ENCODE results near the gene OASL. TPM values are rescaled to one million over a fixed set of nuclear protein-coding genes. Genes with fewer than 3 reads are reported as not detected.

OASL gene
- polyA plus RNA-seq (2011; rRNA removed): 0.05 TPM in 2 replicates
- 0.14 TPM in 1 of 2 replicates, not detected in the other for polyA minus RNA-seq (2011; rRNA and poly(A)+ RNA removed)

DNA sequence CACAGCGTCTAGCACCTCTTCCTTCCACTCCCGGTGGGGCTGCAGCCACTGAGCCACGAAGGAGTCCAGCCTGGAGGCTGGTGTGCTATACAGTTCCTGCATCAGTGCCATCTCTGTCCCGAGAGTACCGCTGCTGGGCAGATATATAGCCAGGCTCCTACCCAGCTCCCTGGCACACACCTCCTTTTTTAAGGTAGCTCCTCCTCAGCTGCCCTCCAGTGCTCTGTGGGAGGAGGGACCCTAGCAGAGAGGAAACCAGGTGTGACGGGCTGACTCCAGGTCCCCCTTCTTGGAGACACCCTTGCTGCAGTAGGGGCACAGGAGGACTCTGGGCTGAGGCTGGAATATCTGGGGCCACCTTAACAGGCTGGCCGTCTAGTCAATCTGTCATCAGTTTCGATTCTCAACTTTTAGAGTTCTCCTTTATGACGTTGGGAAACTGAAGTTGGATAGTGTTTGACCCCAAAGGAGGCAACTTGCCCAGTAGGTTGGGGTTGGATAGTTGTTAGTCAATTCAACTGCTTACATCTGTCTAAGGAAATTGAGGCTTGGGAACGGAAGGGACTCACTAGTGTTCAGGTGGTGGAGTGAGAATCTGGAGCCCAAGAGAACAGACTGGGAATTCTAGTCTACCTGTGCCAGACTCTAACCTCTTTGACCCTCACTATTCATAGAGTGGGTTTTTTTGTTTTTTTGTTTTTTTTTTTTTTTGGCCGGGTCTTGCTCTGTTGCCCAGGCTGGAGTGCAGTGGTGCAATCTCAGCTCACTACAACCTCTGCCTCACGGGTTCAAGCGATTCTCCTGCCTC, at the start of gene OASL:
OASL (minus strand) TSS at position 386 of the 808 bp plus-strand sequence; CDS start at position 111, 275 bp downstream.
- TF ChIP-seq CTCF (IDR thresholded peaks at IDR 0.05; ENCODE audit: low read depth, low read length): no peak
- POLR2A ChIA-PET: no interaction called here
- Histone ChIP-seq H3K9me3 (ENCODE audit: control insufficient read depth, insufficient read depth, low read length) (no peaks in the 10 kb centered on the region), H3K4me3 (ENCODE audit: low read depth, low read length) (peak within 1 kb of the TSS; percentile 32), H3K27ac (ENCODE audit: low read depth, low read length) (no peak within 1 kb of the TSS), H3K27me3 (ENCODE audit: control insufficient read depth, insufficient read depth, low read length) (peaks cover 7% of the 10 kb centered on the region)
- DNase-seq (ENCODE audit: low read depth, low spot score): no peak
- CTCF ChIA-PET: interaction anchor here (1.0 kb wide), 1 partner anchor 21 kb away, joined by 3 read pairs; no protein-coding TSS in a partner anchor

DNA sequence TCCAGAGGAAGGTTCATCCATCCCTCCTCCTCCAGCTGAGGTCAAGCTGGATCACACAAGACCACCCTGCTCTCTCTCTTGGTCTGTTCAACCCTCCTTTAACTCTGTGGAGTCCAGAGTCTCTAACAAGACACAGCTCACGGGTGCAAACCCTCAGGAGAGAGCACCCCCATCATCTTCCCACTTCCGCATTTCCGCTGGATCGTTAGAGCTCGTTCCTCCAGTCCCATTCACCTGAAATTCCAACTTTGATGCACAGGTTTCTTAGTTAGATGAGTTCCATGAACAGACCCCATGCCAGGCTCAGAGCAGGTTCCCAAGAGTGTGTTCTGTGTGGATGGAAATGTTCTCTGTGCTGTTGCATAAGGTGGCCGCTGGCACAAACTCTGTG, 49.1 kb upstream of the OASL start:
- no peak for DNase-seq (ENCODE audit: low read depth, low spot score)
- POLR2A ChIA-PET: interaction anchor here (0.6 kb wide), 1 partner anchor 212 kb away, joined by 3 read pairs; no protein-coding TSS in a partner anchor
- no peak for TF ChIP-seq CTCF (IDR thresholded peaks at IDR 0.05; ENCODE audit: low read depth, low read length)
- Histone ChIP-seq H3K27me3 (ENCODE audit: control insufficient read depth, insufficient read depth, low read length) (peaks cover 11% of the 10 kb centered on the region), H3K27ac (ENCODE audit: low read depth, low read length) (no peak overlapping the region), H3K9me3 (ENCODE audit: control insufficient read depth, insufficient read depth, low read length) (no peaks in the 10 kb centered on the region), H3K4me3 (ENCODE audit: low read depth, low read length) (no peak overlapping the region)
- CTCF ChIA-PET: no interaction called here

DNA sequence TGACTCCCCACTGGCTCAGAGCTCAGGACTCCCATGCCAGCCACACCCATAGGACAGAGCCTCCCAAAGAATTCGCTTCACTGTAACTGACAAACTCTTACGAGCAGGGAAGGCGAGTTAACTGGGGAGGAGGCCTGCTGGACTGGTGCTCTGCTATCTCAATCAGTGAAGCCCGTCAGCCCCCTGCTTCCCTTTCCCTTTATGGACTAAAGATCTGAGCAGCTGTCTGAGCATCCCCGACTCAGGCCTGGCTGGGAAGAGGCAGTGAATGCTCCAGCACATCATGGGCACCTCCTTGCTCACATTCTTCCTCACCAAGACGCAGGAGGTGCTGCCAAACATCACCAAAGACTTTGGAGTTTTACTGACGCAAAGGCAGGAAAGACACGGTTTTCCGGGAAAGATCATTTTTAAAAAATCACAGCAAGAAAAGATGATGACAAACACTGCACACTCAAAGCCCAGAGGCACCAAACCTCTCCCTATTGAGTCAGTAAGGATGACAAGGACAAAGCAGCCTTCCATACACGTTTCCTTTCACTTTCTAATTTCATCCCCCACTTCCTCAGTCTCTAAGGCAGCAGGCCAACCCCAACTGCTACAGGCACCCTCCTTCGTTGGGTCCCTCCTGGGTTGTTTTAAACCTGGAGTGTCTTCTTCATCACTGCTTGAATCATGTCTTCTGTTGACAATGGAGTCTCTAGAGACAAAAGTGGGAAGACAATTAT, 48.6 kb upstream of the OASL start:
- Histone ChIP-seq H3K27ac (ENCODE audit: low read depth, low read length) (no peak overlapping the region), H3K4me3 (ENCODE audit: low read depth, low read length) (no peak overlapping the region), H3K27me3 (ENCODE audit: control insufficient read depth, insufficient read depth, low read length) (peaks cover 11% of the 10 kb centered on the region), H3K9me3 (ENCODE audit: control insufficient read depth, insufficient read depth, low read length) (no peaks in the 10 kb centered on the region)
- POLR2A ChIA-PET: no interaction called here
- TF ChIP-seq CTCF (IDR thresholded peaks at IDR 0.05; ENCODE audit: low read depth, low read length): no peak
- CTCF ChIA-PET: no interaction called here
- no peak for DNase-seq (ENCODE audit: low read depth, low spot score)

- ChIA-PET CTCF (interaction anchor here (1.2 kb wide), 1 partner anchor 27 kb away, joined by 4 read pairs; no protein-coding TSS in a partner anchor), POLR2A (no interaction called here)
- DNase-seq (ENCODE audit: low read depth, low spot score): no peak
- no peak for TF ChIP-seq CTCF (IDR thresholded peaks at IDR 0.05; ENCODE audit: low read depth, low read length)
- H3K27me3 ChIP-seq (ENCODE audit: control insufficient read depth, insufficient read depth, low read length): peaks cover 11% of the 10 kb centered on the region
- H3K27ac ChIP-seq (ENCODE audit: low read depth, low read length): no peak overlapping the region
- H3K4me3 ChIP-seq (ENCODE audit: low read depth, low read length): no peak overlapping the region
- no peaks in the 10 kb centered on the region for H3K9me3 ChIP-seq (ENCODE audit: control insufficient read depth, insufficient read depth, low read length)
These were observed 47.8 kb upstream of the OASL start for GRCh38 chr12:121086781-121087295.

Measured in AG04450 (cell line).